Stomach (tissue), 4 donors: ENCODE results near the gene IWS1.
"Not testable (repeated sequence)": the region's sequence is repeated elsewhere in the genome, so short reads cannot be mapped to it uniquely, and the experiment has no call there.

ENCODE experiments used
- POLR2A ChIP-seq, 4 donors: fragments of 450-650 bp; IDR thresholded peaks; one replicate each; pipeline ENCODE4 v1.6.1; 2016; ENCODE audit warnings: antibody characterized with exemption in 4 of 4, control low read depth in 2 of 4, mild to moderate bottlenecking in 1 of 4, moderate library complexity in 1 of 4
- POLR2AphosphoS5 ChIP-seq, 3 donors: sonication (generic); formaldehyde crosslinking; IDR thresholded peaks; one replicate each; pipeline ENCODE4 v1.6.1; 2016; ENCODE audit warnings: antibody characterized with exemption in 3 of 3

DNA sequence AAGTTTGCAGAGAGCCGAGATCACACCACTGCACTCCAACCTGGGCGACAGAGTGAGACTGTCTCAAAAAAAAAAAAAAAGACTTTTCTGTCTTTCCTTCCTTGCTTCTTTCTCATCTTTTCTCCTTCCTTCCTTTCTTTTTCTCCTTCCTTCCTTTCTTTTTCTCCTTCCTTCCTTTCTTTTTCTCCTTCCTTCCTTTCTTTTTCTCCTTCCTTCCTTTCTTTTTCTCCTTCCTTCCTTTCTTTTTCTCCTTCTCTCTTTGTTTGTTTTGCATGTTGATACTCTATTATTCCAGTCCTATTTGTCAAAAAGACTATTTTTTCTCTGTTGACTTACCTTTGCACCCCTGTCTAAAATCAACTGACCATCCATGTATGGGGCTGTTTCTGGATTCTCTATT, 46.1 kb upstream of the IWS1 start:
- TF ChIP-seq POLR2AphosphoS5, POLR2A (IDR thresholded peaks at IDR 0.05): not testable (repeated sequence)
